Stimulated activated CD4-positive, alpha-beta T cell treated with anti-CD3 and anti-CD28 coated beads, Interleukin-15, amount 100 ng/mL, for 48 hours (primary cell): ENCODE measurements around the gene TSPAN9.

Experiments used
- DNase-seq, 2 donors: peaks; one replicate each; pipeline ENCODE4 v3.0.0-alpha.2; 2020; ENCODE audit warnings: low read depth in 2 of 2

The TSPAN9 gene

DNA sequence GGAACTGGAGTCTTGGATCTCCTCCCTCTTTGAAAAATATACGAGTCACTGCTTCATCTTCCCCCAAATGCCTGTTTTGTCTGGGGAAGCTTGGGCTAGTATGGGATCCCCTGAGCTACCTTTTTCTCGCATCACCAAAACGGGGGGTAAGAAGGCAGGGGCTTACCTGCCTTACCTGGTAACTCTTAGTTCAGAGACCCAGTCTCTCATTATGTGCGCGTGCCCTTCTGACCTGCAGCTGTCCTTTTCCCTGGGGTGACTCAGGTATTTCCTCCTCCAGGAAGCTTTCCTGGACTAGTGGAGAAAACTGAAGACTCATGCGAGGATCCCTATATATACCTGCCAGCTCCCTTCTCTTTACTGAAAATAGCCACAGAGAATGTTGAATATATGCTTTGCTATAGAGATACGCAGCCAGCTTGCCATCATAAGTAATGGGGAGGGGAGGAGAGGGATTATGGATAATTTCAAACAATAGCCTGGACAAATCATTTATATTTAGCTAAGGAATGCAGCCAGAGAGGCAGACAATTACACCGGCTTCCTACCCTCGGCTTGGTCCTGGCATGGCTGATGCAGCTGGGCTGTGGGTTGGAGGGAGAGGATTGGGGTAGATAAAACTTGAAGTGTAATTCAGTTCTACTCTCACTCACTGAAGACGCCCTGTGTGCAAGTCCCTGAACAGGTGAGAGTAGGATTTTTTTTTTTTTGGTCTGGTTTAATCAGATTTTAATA lies 1.1 kb downstream of the TSPAN9 start:
- DNase-seq, result no peak

DNA sequence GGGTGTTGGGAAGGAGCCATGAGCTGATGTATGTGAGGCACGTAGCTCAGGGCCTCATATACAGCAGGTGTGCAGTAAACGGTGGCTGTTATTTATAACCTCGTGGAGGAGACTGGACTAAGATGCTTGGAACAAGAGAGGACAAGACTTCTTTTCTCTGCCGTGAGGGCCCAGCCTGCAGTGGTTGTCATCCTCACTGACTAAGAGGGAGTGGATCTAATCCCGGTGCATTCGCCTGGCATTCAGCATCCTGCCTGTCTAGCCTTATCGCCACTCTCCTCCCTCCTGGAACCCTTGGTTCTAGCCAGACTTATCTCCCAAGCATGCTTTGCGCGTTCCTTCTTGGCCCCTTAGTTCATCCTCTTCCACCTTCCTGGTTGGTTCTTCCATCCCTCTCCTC lies 3.9 kb downstream of the TSPAN9 start:
- no peak for DNase-seq

DNA sequence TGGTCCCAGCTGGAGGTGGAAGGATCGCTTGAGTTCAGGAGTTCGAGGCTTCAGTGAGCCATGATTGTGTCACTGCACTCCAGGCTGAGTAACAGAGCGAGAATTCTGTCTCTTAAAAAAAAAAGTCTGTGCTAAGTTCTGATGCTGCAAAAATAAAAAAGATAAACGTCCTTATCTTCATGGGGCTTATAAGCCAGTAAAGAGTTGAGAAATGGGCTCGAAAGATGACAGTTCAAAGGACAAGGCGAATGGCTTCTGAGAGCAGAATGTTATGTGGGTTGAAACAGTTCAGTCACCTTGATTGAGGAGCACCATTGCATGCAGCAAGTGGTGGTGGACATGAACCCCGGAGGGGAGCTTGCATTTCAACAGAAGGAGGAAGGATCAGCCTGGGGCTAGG lies 4.7 kb downstream of the TSPAN9 start:
- DNase-seq, result no peak

DNA sequence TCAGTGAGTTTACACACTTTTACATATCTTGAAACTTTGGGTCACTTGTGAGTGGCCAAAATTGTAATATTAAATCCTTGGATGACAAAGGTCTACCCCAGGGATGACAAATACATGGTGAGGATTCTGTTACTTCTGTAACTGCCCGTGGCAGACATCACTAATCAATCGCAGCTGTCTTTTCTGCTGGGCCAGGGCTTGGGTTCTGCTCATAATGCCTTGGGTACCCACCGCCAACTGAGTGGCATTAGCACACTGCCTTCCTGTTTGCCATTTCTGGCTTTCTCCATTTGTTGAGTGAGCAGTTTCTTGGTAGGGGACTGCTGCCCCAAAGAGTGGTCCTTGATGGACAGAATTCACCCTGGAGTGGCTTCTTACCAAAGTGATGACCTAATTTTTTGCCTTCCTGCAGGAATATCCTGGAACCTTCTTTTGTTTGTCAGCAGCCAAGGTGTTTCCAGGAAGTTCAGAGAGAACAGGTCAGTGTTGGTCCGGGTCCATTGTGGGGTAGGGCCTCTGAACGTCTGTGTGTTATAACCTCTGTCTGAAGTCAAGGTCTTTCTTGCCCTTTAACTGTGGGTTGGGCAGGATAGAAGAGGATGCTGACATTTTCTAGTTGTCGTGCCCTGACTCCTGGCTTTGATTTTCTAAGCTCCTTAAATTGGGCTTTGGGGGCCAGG lies 6.2 kb downstream of the TSPAN9 start:
- DNase-seq, result no peak

DNA sequence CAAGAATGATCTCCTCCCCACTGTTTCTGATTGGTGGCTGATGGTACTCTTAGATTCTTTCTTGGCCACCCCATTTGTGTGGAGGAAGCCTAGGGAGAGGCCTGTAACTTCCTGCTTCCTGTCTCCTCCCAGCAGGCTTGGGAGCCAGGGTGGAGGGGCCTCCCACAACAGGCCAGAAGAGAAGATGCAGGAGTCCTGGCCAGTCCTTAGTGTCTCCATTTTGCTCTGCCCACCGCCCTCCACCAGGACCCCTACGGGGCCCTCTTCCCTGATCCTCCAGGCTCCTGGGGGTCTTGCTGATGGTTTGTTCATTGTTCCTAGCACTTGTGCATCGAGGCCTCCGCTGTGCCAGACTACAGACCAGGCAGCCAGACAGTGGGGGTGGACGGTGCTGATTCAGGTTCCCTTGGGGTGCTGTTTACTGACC lies 6.8 kb downstream of the TSPAN9 start:
- no peak for DNase-seq

DNA sequence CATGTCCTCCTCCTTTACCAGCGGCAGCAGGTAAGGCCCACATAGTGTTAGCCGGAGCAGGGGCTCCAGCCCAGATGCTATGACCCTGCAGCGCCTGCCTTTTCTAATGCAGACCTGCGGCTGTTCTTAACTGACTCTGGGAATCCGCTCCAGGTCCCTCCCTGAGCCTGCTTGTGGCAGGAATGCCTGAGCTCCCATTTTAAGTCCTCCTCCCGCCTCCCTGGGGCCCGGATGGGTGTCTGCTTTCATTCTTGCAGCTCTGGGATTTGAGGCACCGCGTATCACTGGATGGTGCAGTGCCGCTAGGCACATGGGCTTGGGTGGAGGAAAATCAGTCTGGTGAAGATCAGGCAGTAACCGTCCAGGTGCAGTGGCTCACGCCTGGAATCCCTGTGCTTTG lies 7.6 kb downstream of the TSPAN9 start:
- no peak for DNase-seq

DNA sequence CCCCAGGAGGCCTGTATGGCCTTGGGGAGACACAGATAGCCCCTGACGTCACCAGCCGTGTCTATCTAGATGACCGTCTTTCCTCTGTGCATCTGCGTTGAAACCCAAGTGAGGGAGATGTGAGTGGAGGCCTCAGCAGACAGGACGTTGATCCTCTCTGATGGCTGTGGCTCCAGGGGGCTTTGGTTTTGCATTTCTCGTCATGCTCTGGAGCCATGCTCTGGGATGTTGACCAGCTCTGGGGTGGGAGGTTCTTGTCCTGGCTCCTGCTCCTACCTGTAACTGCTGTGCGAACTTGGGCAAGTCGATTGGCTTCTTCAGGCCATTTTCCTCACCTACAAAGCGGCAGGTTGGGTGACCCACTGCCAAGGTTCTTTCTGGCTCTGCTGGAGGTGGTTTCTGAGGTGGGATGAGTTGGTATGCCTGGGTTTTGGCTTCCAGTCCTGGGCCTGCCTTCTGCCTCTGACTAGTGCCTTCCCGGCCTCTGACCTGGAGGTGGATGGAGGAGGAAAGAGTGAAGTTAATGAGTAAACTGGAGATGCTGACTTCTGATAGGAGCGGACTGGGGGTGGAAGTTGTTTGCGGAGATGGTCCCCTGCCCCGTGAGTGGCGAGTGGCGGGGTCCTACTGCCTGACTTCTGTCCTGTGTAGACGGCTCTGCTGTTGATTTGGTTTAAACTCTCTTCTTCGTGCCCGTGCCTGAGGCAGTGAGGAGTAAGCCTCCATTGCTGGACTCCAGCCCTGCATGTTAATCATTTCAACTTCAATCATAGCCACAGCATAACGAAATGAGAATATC lies 8.4 kb downstream of the TSPAN9 start:
- no peak for DNase-seq

DNA sequence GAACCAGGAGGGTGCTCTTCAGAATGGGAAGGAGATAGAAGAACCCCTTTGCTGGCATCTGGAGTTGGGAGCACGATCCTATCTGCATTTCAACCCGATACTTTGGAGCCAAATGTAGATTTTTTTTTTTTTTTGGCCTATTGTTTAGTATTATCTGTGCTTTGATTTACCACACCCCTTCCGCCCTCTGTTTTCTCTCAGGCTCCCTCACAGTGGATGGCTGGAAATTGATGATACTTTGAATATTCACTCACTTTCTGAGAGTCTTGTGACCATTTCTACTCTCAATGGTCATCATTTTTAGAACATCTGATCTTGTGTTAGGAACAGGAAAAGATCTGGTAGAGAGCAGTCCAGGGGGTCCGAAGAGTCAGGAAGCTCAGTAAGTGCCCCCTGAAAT lies 9.0 kb downstream of the TSPAN9 start:
- no peak for DNase-seq

DNA sequence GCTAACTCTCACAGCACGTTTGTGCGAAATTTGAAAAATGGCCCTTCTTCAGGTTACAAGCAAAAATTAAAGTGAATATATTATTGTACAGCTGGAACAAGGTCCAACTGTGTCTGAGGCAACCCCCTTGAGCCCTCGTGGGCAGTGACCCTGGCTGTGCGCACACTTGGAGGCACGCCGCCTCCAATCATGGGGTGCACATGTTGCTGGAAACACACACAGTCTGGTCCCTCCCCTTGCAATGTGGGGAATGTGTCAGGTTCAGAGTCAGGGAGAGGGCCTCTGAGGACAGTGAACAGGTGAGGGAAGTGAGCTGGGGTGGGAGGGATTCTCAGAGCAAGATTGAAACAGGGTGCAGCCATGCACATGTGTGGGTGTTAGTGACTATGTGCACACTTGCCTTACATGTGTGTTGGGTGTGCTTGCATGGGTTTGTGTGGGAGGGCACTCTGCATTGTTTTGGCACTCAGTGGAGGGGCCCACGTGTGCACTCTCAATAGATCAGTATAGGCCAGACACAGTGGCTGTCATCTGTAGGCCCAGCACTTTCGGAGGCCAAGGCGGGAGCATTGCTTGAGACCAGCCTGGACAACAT lies 9.6 kb downstream of the TSPAN9 start:
- no peak for DNase-seq

DNA sequence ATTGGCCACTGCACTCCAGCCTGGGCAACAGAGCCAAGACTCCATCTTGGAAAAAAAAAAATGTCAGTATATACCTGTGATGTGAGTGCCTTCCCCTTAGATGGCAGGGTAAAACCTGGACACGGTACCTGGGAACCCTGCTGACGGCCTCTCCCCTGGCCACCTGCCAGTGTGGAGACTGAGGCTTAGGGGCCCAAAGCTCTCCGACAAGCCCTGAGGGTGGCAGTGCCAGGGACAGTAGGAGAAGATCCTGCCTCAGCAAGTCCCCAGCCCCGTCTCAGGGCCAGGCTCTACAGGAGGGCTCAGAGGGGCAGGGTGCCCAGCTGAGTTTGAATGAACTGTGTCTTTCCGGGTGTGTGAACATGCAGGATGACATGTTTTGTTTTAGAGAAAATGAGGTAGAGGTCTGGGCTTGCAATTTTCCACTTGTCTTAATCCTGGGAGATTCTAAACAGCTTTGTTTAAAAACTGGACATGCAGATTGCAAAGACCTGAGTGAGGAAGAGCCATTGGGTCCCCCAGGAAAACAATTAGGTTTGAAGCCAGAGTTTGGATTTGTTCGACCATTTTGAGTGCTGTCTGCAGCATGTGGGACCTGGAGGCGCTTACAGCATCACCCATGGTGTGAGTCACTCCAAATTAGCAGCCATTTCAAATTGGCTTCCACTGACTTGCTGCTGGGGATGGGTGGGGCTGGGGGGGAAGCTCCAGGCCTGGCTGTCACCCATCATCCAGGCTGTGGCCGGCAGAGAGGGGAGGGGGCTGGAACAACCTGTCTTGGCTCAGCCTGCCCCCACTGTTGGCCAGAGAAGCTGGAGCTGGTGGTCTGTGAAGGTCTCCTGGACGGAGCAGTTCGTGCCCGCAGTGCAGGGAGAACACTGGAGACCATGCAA lies 10.8 kb downstream of the TSPAN9 start:
- DNase-seq, result no peak

DNA sequence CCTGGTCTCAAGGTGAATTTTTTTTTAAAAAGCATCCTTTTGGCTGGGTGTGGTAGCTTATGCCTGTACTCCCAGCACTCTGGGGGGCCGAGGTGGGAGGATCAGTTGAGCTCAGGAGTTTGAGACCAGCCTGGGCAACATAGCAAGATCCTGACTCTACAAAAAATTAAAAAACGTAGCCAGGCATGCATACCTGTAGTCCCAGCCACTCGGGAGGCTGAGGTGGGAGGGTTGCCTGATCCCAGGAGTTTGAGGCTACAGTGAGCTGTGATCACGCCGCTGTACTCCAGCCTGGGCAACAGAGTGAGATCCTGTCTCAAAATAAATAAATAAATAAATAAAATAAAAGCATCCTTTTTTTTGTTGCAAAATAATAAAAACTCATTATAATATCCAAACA lies 12.4 kb downstream of the TSPAN9 start:
- no peak for DNase-seq

DNA sequence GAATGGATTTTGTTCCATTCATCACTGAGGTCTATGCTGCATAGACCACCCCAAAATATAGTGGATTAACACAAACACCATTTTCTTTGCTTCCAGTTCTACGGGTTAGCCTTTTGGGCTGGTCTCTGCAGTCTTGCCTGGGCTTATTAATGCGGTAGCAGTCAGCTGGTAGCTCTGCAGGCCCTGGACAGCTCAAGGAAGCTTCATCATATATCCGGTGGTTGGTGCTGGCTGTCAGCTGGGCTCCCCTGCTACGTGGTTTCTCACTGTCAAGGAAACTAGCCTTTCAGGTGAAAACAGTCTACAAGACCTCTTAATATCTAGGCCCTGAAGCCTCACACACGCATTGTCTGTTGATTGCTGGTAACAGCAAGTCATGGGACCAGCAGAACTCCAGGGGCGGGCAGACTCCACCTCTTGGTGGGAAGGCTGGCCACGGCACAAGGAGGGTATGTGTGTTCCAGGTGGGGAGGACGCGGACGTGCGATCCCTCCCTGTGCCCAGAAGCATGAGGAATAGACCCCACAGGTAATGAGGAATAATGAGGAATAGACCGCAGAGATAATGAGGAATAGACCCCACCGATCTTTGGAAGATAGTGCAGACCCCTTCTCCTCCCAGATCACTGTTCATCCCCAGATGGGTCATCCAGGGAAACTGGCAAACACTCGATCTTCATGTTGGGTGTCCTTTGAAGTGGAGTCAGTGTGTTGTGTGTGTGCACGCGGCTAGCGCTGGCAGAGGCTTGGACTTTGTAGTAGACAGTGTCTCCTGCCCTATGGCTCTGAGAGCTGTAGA lies 13.3 kb downstream of the TSPAN9 start:
- DNase-seq, result no peak

DNA sequence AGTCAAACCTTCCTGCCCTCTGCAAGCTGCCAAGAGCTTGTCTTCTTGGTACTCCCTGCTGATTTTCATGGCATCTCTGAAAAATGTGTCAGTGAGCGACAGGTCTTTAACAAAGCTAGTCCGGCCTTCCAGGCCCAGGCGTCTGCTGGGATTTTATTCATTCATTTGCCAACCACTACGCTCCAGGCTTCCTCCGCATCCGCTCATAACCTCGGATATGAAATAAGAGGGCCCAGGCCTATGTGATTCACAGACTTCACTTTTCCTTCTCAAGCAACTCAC lies 13.8 kb downstream of the TSPAN9 start:
- no peak for DNase-seq

DNA sequence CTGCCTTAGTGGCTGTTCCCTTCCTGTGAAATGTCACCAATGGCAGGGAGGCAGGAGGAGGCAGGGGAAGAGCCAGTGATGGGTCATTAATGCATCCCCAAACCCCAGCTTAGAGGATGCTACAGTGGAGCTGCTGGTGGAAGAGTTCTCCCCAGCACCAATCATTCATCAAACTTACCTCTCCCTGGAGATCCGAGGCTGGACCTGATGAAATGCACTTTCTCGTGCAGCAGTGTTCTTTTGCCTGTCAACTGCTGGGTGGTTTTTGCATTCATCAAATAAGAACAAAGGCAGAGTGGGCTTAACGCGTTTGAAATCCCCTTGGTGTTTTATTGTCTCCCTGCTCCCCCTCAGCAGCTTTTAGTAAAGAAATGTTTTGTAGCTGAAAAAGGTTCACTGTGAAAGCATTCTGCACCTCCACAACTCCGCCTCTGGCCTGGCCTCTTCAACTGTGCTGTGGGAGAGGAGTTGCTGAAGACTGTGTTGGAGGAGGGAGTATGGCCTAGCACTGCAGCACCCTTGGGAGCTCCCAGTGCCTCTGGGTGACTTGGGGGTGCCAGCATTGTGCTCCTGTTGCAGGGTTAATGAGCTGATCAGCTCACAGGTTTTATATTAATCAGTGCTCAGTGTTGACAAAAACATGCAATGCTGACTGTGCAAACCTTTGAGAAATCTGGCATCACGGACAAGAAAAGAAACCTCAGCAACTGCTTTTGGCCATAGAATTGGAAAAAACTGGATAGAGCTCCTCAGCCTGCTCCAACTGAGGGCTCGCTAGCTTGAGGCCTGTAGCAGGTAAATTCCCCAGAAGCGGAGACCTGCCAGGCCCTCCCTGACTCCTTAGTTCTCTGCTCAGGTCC lies 14.4 kb downstream of the TSPAN9 start:
- DNase-seq, result no peak

DNA sequence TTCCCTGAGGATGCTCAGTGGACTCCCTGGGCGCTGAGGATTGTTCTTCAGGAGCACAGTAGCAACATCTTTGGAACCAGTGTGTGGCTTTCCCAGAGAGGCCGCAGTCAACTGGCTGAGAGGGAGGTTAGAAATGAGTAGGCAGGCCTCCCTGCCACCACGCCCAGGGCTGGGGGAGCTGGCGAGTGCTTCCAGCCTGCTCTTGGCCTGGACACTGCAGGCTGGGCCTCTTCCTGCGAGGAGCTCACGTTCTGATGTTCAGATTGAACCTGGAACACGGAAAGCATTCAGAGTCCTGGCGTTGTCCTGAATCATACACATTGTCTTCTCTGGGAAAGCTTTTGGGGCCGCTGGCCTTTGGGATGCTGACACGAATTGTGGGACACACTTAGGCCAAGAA lies 15.6 kb downstream of the TSPAN9 start:
- no peak for DNase-seq

DNA sequence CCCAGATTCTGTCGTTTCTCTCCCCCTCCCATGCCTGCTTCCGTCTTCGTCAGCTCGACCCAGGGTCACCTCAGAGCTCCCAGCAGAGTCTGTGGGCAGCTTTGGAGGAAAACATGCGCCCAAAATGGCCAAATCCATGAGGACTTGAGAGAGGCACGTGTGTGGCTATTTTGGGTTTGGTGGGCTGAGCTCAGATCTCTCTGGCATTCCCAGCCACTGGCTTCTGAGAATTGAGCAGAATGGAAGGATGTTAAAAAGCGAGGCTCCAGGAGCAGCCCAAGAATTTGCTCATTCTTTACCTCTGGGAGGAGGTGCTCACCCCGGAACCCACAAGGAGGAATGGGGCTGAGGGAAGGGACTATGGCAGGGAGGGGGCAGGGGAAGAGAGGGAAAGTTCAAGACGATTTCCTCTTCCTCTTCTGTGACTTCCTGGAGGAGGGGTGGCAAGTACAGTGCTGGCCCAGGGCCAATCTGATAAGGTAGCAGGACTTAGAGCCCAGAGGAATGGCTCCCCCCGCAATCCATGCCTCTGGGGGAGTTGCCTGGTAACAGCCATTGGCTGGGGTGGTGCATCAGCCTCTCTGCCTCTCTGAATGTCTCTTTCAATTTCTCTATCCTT lies 20.1 kb downstream of the TSPAN9 start:
- DNase-seq, result no peak

DNA sequence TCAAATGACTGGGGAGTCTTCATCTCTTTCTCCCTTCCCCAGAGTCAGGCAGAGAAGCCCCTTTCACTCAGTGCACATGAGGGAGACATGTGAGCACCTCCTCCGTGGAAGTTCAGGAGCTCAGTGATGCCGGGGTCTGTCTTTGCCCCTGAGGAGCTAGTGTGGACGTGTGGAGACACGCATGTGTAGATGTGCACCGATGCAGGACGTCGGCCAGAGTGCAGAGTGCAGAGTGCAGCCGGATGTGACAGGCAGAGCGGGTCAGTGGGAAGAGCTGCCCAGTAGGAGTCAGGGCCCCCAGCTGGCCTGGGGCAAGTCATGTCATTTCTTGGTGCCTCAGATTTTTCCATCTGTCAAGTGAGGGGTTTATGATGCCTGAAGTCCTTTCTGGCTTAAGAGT lies 20.7 kb downstream of the TSPAN9 start:
- DNase-seq, result no peak

DNA sequence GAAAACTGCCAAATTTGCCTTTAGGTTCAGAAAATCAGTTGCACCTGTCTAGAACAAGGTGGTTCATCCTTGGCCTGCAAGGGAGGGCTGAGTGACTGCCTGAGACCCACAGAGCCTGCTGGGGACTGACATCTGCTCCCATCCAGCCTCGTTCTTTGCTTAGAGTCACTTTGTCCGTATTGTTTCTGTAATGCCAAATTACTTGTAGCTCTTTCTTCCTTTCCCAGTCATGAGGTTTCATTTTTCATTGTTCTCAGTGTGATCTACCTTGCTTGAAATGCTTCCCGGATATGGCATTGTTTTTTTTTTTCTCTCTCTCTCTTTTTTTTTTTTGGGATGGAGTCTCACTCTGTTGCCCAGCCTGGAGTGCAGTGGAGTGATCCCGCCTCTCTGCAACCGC lies 21.3 kb downstream of the TSPAN9 start:
- no peak for DNase-seq

DNA sequence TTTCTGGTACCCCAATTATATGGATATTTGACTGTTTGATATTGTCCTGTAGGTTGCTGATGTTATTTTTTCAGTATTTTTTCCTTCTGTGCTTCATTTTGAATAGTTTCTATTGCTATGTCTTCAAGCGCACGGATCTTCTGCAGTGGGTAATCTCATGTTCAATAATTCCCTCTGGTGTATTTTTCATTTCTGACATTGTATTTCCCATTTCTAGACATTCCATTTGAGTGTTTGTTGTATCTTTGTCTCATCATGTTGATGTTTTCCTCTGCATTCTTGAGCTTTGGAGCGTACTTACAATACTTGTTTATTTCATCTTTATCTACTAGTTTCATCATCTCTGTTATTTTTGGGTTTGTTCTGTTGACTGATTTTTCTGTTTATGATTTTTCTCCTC lies 22.0 kb downstream of the TSPAN9 start:
- no peak for DNase-seq
